Osteoblast (primary cell): Measurements from ENCODE around the gene RECK. TPM values are rescaled to one million over a fixed set of nuclear protein-coding genes. Genes with fewer than 3 reads are reported as not detected.

Experiments
- DNase-seq: peaks from one replicate; pipeline ENCODE4 v3.0.0; 2011; ENCODE audit warnings: low spot score, mixed read lengths; ENCODE audit not compliant: insufficient read length; ENCODE audit errors: missing footprints
- H2AFZ ChIP-seq: 2 replicates; pipeline ENCODE4 v1.6.0; 2011; ENCODE audit warnings: mild to moderate bottlenecking, low read length
- H3K27ac ChIP-seq: 2 replicates; pipeline ENCODE4 v1.5.1; 2011; ENCODE audit warnings: mild to moderate bottlenecking, low read depth, low read length, moderate library complexity
- H3K27me3 ChIP-seq: 2 replicates; pipeline ENCODE4 v1.6.0; 2012; ENCODE audit warnings: mild to moderate bottlenecking, control low read depth, inconsistent platforms, low read length, moderate library complexity; ENCODE audit not compliant: insufficient read depth
- H3K36me3 ChIP-seq: 2 replicates; pipeline ENCODE4 v1.5.1; 2011; ENCODE audit warnings: mild to moderate bottlenecking, low read length, control low read depth, moderate library complexity; ENCODE audit not compliant: insufficient read depth
- H3K4me1 ChIP-seq: 2 replicates; pipeline ENCODE4 v1.5.1; 2011; ENCODE audit warnings: mild to moderate bottlenecking, low read length, control low read depth, moderate library complexity; ENCODE audit not compliant: insufficient read depth
- H3K4me2 ChIP-seq: 2 replicates; pipeline ENCODE4 v1.6.0; 2011; ENCODE audit warnings: mild to moderate bottlenecking, low read length; ENCODE audit not compliant: insufficient read depth
- H3K4me3 ChIP-seq: fragments of 200-600 bp; sonication (generic); 3 replicates; pipeline ENCODE4 v1.5.1; 2012; ENCODE audit warnings: mild to moderate bottlenecking, low read length, inconsistent platforms; ENCODE audit not compliant: insufficient read depth
- H3K79me2 ChIP-seq: 2 replicates; pipeline ENCODE4 v1.6.0; 2012; ENCODE audit warnings: mild to moderate bottlenecking, low read length, control low read depth, inconsistent platforms; ENCODE audit not compliant: insufficient read depth
- H3K9me3 ChIP-seq: 2 replicates; pipeline ENCODE4 v1.5.1; 2011; ENCODE audit warnings: low read depth, low read length, control low read depth
- H4K20me1 ChIP-seq: 2 replicates; pipeline ENCODE4 v1.6.0; 2012; ENCODE audit warnings: mild to moderate bottlenecking, low read length, control low read depth; ENCODE audit not compliant: insufficient read depth
- CTCF ChIP-seq: IDR thresholded peaks from 2 replicates; pipeline ENCODE4 v1.5.1; 2011; ENCODE audit warnings: mild to moderate bottlenecking, low read depth, low read length, moderate library complexity; ENCODE audit errors: extremely low read depth
- total RNA-seq: library from RNA; depleted of rRNA; stranded (reverse); fragments of >200 nt; gene quantifications from 2 replicates; pipeline ENCODE4 v1.2.3, GENCODE V29; 2012

Gene RECK
- total RNA-seq, 1 donor = 31.5 TPM

GRCh38 chr9:36005891-36006290 lies 30.8 kb upstream of the RECK start:
- Histone ChIP-seq H3K27me3 (no peaks in the 10 kb centered on the region), H2AFZ (no peak overlapping the region), H3K27ac (no peak overlapping the region), H3K4me3 (no peak overlapping the region), H3K36me3 (no peaks in the 10 kb centered on the region), H3K9me3 (no peaks in the 10 kb centered on the region), H3K4me2 (no peak overlapping the region), H3K79me2 (no peaks in the 10 kb centered on the region), H3K4me1 (no peaks in the 10 kb centered on the region), H4K20me1 (no peaks in the 10 kb centered on the region)
- DNase-seq = no peak
- TF ChIP-seq CTCF = no peak

GRCh38 chr9:36006549-36007315 lies 30.0 kb upstream of the RECK start:
- Histone ChIP-seq H3K4me3 (no peak overlapping the region), H3K79me2 (no peaks in the 10 kb centered on the region), H3K27ac (no peak overlapping the region), H2AFZ (no peak overlapping the region), H3K4me2 (no peak overlapping the region), H4K20me1 (no peaks in the 10 kb centered on the region), H3K9me3 (no peaks in the 10 kb centered on the region), H3K36me3 (no peaks in the 10 kb centered on the region), H3K27me3 (no peaks in the 10 kb centered on the region), H3K4me1 (peaks cover 6% of the 10 kb centered on the region)
- DNase-seq = no peak
- TF ChIP-seq CTCF = no peak

GRCh38 chr9:36007316-36007708 lies 29.4 kb upstream of the RECK start:
- H3K9me3 ChIP-seq = no peaks in the 10 kb centered on the region
- H2AFZ ChIP-seq = no peak overlapping the region
- H3K4me3 ChIP-seq = no peak overlapping the region
- H3K36me3 ChIP-seq = no peaks in the 10 kb centered on the region
- H4K20me1 ChIP-seq = no peaks in the 10 kb centered on the region
- no peak overlapping the region for H3K4me2 ChIP-seq
- no peak for TF ChIP-seq CTCF
- H3K79me2 ChIP-seq = no peaks in the 10 kb centered on the region
- H3K4me1 ChIP-seq = peaks cover 6% of the 10 kb centered on the region
- no peaks in the 10 kb centered on the region for H3K27me3 ChIP-seq
- no peak for DNase-seq
- no peak overlapping the region for H3K27ac ChIP-seq

- no peaks in the 10 kb centered on the region for H3K36me3 ChIP-seq
- TF ChIP-seq CTCF = no peak
Observed at GRCh38 chr9:36007852-36008251, 28.9 kb upstream of the RECK start.

More at GRCh38 chr9:36007852-36008251, 28.9 kb upstream of the RECK start:
- Histone ChIP-seq H3K27ac (no peak overlapping the region), H3K79me2 (no peaks in the 10 kb centered on the region), H3K4me2 (no peak overlapping the region), H3K4me1 (peaks cover 6% of the 10 kb centered on the region), H2AFZ (no peak overlapping the region), H4K20me1 (no peaks in the 10 kb centered on the region), H3K27me3 (no peaks in the 10 kb centered on the region), H3K9me3 (no peaks in the 10 kb centered on the region), H3K4me3 (no peak overlapping the region)
- peak; percentile 36 for DNase-seq
